GM21515 (cell line): ENCODE data around the gene ZNF599.

Experiments used
- ATAC-seq: cut with Tn5 transposase; IDR thresholded peaks from one replicate; pipeline ENCODE4 v1.9.1; 2021; ENCODE audit not compliant: unreplicated experiment

Gene ZNF599

DNA sequence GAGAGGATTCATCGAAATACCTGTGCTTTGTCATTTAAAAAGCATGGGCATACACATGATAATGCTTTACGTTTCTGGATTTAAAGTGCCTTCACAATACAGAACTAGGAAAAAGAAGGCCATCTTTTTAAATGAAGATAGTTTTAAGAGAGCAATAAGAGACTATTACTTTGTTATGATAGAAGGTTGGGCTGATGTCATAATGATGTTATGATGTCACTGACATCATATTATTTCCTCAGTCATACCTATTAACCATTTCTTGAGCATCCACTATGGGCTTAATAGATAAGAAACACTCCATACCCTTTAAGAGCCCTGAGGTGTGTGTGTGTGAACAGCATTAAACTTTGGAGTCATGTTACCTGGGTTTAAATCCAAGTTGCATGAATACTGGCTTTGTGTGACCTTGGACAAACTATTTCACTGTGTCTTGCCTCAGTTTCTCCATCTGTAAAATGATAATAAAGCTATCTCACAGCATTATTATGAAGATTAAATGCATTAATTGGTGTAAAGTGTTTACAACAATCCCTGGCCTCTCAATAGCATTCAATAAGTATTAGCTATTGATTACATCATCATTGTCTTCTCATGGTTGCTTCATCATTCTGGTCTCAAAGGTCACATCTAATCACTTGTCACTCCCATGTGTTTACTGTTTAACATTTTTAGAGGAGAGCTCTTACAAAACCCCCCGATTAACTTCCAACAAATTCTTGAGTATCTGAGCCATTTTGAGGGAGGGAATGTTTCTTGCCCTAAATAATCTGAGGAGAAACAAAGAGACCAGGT, 27.9 kb downstream of the ZNF599 start:
- no peak for ATAC-seq

DNA sequence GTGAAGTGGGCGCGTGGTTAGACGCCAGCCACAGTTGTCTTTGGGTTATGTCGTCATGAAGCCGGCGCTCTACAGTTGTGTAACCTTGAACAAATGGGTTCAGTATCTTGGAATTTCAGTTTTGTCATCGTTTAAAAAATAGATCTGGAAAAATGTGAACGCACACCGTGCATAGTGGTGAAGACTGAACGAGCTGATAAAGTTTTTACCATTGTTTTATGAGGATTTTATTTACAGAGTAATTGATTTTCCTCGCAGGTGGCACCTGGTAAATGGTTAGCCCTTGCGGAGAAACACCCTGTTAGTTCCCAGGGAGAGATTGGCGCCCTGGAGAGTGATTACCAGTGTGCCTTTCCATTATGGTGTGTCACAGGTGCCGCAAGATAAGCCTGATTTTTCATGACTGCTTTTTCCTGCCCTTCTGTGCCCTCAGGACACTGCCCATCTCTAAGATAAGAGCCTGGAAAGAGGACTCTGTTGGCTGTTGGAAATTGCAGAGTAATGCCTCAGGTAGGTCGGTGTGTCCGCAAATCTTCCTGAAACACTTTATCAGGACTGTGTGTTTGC, 38.4 kb downstream of the ZNF599 start:
- no peak for ATAC-seq

DNA sequence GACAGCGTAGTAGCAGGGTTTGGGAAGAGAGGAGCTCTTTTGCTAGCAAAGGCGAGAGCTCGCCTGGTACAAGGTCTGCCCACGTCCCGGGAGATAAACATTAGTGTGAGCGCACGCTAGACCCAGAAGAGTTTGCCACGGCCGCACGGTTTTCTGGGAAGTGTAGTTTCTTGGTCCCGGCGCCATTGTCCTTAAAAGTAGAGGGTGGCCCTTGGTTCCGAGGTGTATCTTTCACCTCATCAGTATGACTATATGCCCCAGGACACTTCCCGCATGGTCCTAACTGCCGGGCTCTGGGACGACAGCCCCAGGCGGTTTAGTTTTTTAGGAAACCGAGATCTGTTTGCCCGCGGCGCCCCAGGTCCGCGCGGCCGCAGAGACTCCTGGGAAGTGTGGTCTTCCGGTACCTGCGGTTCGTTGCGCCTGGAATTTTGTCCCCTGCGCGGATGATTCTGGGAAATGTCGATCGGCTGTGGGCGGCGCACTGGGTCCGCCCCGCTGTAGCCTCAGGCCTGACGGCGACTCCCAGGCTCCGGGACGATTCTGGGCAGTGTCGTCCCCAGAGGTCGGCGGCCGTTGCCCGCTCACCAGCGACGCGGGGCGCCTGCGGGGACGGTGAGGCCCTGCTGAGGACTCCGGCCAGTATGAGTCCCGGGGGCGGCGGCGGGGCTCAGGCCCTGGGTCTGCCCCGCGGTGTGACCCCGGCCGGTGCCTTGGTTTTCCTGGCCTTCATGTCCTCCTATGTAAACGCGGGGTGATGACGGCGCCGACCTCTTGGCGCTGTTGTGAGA, 39.1 kb downstream of the ZNF599 start, which contains the start of gene ZNF181:
ZNF181 (plus strand) TSS at position 498 of the 791 bp plus-strand sequence. CDS start 795 bp downstream, outside the sequence.
- peak; percentile 74 for ATAC-seq

DNA sequence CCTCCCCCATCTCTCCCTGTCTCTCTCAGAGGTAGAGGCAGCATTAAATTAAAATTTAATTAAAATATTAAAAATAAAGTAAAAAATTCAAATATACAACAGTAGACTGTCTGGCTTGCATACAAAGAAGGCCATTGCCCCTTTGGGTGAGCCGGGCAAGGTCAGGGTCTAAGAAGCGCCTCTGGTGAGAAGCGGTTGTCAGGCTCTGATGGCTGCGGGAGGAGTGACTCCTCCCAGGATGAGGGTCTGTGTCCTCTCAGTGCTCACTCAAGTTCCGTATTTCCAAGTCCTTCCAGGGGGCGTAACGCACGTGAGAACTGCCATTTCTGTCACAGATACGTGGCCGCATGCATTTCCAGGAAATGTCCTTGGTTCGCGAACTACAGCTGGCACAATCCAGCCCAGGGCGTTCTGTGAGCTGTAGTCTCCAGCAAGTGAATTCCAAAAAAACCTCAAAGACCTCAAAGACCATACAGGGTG, 39.7 kb downstream of the ZNF599 start:
- peak; percentile 18 for ATAC-seq

DNA sequence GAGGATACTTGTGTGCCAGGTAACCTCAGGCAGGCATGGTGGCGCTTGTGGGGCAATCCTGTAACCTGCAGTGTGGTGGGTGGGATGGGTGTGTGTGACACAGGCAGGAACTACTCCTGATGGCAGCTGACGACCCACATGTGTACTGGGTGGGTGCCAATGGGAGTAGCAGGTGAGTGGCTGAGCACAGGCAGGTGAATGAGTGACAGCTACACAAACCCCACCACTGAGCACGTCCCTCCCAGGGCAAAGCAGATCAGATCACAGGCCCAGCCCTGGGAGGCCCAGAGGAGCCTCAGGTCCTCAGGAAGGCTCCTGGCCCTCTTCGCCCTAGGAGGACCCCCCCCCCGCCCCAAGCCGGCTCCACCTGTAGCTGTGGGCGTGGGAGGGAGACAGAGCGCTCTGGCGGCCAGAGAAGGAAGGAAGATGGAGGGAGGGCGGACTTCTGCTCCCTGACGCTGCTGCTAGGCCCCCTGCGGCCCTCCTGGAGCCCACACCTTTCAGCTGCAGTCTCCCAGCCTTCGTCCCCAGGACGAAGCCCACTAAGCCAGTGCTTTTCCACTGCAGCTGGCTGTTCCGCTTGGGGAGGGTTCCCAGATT, 40.3 kb downstream of the ZNF599 start:
- ATAC-seq: no peak

DNA sequence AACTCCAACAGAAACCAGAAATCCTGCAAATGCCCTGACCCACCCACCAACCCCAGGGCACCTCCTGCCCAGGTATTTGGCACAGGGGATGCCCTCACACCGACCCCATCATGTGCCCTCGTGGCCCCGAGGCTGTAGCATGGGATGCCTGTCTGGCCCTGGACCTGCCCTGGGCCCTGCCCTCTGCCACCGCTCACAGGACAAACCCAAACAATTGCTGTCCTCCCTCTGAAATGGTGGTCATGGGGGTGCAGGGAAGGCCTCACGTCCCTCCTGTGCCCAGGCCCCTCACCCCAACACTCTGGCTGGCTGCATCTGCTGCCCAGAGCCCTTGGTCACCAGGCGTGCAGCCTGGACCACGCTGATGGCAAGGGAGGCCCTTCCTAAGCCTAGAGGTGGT, 41.1 kb downstream of the ZNF599 start:
- ATAC-seq: no peak

DNA sequence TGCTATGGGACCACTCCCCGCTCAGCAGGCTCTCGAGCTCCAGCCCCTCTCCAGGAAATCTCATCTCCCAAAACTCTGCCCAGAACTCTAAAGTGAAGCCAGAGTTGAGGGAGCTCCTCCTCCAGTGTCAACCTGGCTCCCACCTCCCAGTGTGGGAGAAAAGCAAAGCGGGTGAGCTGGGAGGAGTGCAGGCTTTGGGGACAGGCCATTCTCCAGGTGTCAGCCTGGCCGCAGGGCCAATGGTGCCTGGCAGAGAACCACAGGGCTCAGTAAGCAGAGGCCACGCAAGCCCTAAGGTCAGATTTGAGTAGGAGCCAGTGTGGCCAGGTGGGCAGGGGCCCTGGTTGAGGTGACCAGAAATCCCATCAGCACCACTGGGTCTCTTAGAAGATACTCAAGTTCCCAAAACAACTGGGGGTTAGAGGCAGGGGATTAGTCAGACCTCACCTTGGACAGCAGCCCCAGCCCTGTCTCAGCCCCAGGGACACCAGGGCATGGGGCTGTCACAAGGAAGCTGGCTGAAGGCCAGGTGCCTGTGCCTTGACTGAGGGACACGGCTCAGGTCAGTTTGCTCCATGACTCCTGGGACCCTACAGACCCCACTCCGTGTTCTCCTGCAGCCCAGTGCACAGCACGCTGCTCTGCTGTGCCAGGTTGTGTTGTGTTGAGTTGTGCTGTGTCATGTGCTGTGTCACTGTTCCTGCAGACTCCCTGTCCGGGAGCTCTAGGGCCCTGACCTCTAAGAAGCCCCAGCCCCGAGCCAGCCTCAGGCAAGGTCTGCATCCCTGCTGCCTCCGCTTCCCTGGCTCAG, 41.8 kb downstream of the ZNF599 start:
- no peak for ATAC-seq

DNA sequence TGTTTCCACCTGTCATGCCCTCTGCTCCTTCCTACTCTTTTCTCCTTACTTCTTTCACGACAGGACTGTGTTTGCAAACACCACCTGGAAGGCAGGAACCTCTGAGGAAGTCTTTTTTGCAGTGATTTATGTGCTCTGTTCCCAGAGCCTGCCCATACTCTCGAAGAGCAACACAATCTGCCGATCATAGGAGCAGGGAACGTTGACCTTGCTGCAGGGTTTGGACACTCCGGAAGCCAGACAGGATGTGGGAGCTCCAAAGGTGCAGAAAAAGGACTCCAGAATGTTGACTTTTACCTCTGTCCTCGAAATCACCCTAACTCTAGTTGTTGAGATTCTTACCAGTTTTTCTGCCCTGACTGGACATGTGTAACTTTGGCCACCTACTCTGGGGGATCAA, 47.6 kb downstream of the ZNF599 start:
- ATAC-seq: no peak

DNA sequence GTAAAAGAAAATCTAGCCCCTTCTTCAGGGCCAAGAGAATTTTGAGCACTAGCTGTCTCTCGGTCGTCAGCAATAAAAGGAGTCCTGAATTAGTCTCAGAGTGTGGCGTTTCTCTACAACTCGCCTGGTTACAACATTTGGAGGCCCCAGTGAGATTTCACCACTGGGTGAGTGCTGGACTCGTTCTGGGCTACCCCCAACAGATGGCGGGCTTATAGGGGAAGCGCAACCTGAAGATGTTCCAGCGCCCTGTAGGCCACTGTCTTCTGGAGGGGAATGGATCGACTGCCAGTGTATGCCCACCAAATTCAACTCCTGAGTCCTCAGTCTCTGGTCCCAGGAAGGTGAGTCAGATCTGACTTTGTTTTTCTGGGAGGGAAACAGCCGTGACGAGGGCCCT, 50.7 kb downstream of the ZNF599 start:
- no peak for ATAC-seq

DNA sequence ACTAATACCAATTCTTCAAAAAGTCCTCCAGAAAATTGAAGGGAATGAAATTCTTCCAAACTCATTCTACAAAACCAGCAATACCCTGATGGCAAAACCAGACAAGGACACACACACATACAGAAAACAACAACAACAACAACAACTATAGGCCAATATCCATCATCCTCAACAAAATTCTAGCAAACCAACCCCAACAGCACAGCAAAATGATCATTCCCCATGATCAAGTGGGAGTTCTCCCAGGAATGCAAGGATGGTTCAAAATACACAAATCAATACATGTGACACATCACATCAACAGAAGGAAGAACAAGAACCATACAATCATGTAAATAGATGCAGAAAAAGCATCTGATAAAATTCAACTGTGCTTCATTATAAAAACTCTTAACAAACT, 57.7 kb downstream of the ZNF599 start:
- no peak for ATAC-seq

DNA sequence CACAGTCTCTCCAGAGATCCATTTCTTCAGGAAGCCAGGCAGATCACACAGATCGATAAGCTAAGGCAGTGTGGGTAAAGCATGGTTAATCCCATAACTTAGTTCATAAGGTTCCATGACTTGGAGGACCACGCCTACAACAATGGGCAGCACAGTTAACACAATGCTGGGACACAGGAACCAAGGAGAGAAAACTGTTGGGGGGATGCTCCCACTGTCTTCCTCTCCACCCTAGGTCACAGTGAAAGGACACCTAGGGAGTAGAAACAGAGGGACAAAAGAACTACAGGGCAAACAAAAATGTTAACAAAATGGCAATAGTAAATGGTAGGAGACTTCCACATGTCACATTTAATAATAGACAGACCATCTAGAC, 59.8 kb downstream of the ZNF599 start:
- ATAC-seq: no peak

DNA sequence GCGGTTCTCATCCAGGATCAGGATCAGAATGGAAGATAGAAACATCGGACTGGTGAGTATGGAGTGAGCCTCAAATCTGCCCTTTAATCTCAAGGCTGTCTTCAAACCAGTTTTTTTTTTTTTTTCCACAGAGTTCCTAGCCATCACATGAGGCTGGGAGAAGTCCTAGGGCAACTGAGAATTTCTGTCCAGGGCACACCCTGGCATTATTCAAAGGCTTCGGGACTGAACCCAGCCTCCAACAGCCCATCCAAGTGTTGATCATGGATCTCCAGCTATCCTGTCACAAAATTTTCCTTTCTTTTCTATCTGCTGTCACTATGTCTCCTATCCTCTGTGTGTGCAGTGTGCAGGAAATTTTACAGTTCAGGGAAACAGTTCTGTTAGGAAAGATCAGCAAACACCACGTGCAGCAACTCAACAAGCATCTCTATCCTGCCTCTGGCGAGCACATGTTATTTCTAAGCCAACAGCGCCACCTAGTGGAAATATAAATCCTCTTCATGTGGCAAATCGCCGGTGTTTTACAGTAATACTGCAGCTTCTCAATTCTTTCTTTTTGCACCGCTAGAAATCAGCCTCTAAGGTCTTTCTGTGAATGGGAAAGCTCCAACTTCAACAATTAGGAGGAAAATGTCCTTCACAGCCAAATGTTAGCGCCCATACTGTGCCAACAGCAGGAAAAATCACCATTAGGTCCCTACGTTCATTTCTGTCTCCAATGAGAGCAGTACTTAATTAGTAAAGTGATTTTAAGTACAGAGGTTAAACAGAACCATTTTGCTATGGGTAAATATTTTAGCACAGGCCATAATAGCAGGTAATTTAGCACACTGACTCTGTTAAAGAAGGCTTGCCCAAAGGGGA, 60.4 kb downstream of the ZNF599 start:
- no peak for ATAC-seq

DNA sequence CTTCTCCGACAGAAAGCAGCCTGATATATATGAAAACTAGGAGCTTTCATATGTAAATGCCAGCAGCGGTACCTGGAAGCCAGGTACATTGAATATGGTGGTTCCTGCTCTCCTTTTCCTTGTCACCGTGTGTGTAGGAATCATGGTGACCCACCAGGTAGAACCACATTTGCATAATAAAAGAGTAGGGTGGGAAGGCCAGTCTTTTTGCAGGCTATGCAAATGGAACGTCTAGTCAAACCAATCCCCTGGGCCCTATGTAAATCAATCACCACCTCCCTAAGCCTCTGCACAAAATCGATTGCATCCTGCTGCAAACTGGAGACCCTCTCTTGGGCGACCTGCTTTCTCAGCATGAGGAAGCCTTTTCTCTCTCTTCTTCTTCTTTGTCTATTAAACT, 61.1 kb downstream of the ZNF599 start:
- ATAC-seq: no peak
